GM12874 (cell line): ENCODE results near the gene CCNG2.

ENCODE experiments used
- CTCF ChIP-seq: IDR thresholded peaks from 2 replicates; pipeline ENCODE4 v1.5.1; 2011; ENCODE audit warnings: low read depth, mild to moderate bottlenecking, control low read depth, low read length, moderate library complexity; ENCODE audit not compliant: insufficient read depth

Gene CCNG2

GRCh38 chr4:77156533-77156911, 485 bp upstream of the CCNG2 start:
- no peak for TF ChIP-seq CTCF

GRCh38 chr4:77157859-77158486, 966 bp downstream of the CCNG2 start:
- TF ChIP-seq CTCF, result 0 out of 2 replicates have a peak, but pooled peaks have one; percentile 8

- no peak for TF ChIP-seq CTCF
Observed at GRCh38 chr4:77158487-77158861, 1.5 kb downstream of the CCNG2 start.

- TF ChIP-seq CTCF, result no peak
Observed at GRCh38 chr4:77159806-77160205, 2.8 kb downstream of the CCNG2 start.

GRCh38 chr4:77163641-77164040, 6.6 kb downstream of the CCNG2 start:
- no peak for TF ChIP-seq CTCF

DNA sequence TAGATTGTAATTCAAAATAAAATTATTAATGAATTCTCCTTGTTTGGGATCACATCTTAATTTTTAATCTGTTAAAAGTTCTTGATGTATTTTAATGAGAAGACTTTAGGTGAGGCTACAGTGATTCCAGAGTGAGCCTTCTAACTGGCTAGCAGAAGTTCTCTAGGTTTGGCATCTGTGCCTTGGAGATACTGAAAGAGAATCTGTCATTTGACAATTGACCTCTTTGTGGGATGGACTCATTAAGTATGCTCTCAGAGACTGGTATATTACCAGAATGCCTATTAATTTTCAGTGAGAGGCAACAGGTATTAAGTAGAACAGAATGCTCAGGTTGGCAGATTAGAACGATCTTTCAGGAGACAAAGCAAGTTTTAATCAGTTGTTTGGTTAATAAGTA, 10.2 kb downstream of the CCNG2 start:
- TF ChIP-seq CTCF, result no peak

- no peak for TF ChIP-seq CTCF
Observed at GRCh38 chr4:77167866-77168265, 10.9 kb downstream of the CCNG2 start.
